GM12891 (cell line): ENCODE results near the gene LIMS1.

Experiments
- DNase-seq: peaks from one replicate; pipeline ENCODE4 v3.0.0; 2011; ENCODE audit warnings: low spot score; ENCODE audit not compliant: insufficient read length
- FAIRE-seq: peaks from 2 replicates; lab custom pipeline; 2011; peaks lifted over from hg19 to GRCh38; lab: Jason Lieb, UNC
- PAX5 ChIP-seq: IDR thresholded peaks from 2 replicates; pipeline ENCODE4 v1.6.1; 2011; ENCODE audit warnings: low read length, moderate library complexity, mild to moderate bottlenecking; ENCODE audit not compliant: insufficient read depth, severe bottlenecking
- POLR2A ChIP-seq: IDR thresholded peaks from 2 replicates; pipeline ENCODE4 v1.6.1; 2011; ENCODE audit warnings: low read depth, low read length, control low read depth
- POLR2AphosphoS5 ChIP-seq: IDR thresholded peaks from 2 replicates; pipeline ENCODE4 v1.6.1; 2011; ENCODE audit warnings: low read depth, low read length, control low read depth
- POU2F2 ChIP-seq: IDR thresholded peaks from 2 replicates; pipeline ENCODE4 v1.6.1; 2011; ENCODE audit warnings: low read depth, mild to moderate bottlenecking, control low read depth, low read length, moderate library complexity
- SPI1 ChIP-seq: IDR thresholded peaks from 2 replicates; pipeline ENCODE4 v1.6.1; 2011; ENCODE audit warnings: low read depth, low read length, control low read depth
- TAF1 ChIP-seq: IDR thresholded peaks from 2 replicates; pipeline ENCODE4 v1.6.1; 2011; ENCODE audit warnings: low read depth, low read length, control low read depth

The LIMS1 gene

DNA sequence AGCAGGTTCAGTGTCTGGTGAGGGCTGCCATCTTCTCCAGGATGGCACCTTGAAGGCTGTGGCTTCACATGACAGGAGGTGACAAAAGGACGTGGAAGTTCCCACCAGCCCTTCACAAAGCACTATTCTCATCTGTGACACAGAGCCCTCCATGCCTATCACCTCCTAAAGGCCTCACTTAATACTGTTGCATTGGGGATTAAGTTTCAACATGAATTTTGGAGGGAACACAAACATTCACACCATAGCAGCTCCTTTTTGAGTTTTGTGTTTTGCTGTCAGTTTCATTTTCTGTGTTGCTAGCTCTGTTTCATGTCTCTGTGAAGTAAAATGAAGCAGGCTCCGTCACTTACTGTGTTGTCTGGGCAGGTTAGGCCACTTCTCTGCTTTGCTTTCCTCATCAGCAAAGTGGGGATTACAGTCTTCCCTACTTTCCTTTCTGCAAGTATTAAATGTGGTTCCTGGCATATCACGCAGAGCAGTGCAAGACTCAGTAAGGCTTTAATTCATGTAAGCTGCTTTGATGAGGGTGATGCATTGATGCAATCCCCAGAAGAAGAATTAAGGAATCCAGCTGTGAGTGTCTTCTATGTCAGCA lies 31.6 kb downstream of the LIMS1 start:
- FAIRE-seq (peak; percentile 33), DNase-seq (no peak)
- no peak for TF ChIP-seq SPI1
- TF ChIP-seq TAF1, result no peak
- TF ChIP-seq PAX5, result no peak
- no peak for TF ChIP-seq POU2F2
- TF ChIP-seq POLR2AphosphoS5, result no peak
- no peak for TF ChIP-seq POLR2A

DNA sequence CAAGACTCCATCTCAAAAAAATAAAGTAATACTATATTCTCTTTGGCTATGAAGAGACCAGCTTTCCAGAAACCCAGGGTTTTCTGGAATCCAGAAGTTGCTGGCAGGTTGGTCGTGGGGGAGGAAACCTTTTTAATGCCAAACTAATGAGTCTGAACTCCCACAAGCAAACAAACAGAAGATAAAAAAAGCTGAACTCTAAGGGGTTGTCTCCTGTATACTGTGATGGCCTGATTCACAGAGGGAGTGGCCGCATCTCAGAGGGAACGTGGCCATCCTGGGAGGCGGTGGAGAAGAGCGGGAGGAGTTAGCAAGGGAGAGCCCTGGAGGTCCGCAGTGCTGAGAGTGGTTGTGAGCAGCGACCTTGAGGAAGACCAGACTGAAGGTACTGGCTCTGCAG lies 36.1 kb downstream of the LIMS1 start:
- FAIRE-seq, result no peak

DNA sequence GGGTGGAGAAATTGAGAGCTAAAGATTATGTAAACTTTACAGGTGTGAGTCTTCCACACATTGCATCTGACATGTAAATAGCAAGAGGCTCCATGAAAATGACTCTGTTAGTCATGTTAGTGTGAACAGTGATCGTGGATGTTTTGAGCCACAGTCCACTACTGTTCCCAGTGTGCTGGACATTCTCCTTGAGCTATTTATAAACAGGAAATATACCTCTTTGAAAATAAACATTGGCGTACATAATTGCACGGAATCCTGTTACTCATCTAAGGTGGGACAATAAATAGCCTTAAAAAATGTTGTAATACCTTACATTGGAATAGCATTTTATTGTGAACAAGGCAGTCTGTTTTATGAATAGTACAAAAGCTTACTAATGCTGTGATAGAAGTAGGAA lies 37.0 kb downstream of the LIMS1 start:
- no peak for TF ChIP-seq POU2F2
- no peak for TF ChIP-seq POLR2AphosphoS5
- no peak for TF ChIP-seq PAX5
- TF ChIP-seq SPI1, result no peak
- no peak for TF ChIP-seq POLR2A
- no peak for TF ChIP-seq TAF1
- DNase-seq (no peak), FAIRE-seq (no peak)

More for the DNA sequence above, 36.1 kb downstream of the LIMS1 start:
- TF ChIP-seq PAX5 (no peak), TAF1 (no peak), SPI1 (no peak), POLR2AphosphoS5 (no peak), POU2F2 (no peak), POLR2A (no peak)
- no peak for DNase-seq

DNA sequence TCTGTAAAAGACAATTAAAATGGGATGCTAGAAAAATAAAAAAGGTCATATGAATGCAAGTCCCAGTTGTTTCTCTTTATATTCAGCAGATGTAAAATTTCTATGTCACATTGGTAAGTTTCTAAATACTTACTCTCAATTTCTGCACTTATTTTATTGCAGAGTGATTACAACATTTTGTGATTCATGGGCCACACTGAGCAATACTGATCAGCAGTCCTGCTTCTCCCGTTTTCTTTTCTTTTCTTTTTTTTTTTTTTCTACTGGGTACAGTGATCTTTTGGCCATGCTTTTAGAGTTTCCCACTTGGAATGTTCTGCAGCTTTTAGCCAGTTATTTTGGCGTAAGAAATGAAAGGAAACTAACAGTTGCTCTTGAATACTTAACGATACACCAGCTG lies 38.8 kb downstream of the LIMS1 start:
- no peak for DNase-seq
- no peak for FAIRE-seq
- no peak for TF ChIP-seq POU2F2
- no peak for TF ChIP-seq PAX5
- no peak for TF ChIP-seq TAF1
- TF ChIP-seq POLR2AphosphoS5, result no peak
- TF ChIP-seq SPI1, result no peak
- TF ChIP-seq POLR2A, result no peak

DNA sequence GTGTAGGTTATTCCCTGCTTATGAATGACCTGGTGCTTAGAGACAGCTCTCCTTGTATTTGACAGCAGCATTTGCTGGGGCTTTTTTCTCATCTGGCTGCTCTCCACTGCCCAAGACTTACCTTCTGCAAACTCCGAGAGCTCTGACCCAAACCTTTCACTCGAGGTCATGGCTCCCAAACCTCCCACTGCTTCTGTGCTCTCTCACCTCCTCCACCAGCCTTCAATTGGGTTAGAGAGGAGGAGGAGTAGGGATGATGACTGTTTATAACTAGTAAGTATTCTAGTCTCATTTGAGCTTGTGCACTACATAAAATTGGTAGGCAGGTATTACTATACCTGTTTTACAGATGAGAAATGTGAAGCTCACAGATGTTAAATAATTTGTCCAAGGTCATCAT lies 40.1 kb downstream of the LIMS1 start:
- TF ChIP-seq POLR2AphosphoS5 (no peak), POU2F2 (no peak), POLR2A (no peak), TAF1 (no peak), SPI1 (no peak), PAX5 (no peak)
- DNase-seq (no peak), FAIRE-seq (no peak)

DNA sequence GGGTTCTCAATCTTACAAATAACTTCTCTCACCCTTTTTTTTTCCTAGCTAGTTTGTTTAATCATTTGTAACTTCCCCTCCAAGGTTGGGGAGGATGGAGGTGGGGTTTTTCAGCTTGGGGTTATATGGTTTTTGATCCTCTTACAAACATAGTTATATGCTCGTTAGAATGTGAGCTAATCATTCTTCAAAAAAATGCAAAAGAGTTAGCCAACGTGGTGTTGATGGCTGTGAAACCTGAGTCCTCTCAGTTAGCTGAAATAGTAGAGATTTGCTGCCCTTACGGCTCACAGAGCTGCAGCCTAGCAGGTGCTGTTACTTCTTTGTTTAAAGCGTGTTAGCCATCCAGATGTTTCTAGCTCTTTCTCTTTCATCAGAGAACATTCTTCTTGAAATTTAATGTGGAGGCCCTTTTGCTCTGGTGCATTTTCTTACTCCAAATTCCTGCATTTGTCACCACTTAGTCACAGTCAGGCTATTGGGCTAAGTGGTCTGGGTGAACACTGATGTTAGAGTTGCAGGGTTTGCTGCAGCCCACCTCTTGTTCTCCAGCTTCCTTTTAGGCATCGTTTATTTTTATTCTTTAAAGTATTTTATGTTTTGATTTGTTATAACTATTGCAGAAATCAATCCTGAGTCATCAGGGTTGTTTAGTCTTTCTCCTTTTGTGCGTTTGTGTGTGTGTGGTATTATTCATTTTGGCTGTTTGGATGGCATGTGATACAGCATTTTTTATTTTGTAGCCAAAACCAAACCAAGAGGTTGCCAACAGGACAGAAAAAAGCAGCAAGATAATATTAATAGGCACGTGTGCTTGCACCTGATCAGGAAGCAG lies 41.1 kb downstream of the LIMS1 start:
- FAIRE-seq (peak; percentile 5), DNase-seq (no peak)
- TF ChIP-seq PAX5 (no peak), POU2F2 (no peak), TAF1 (no peak), POLR2AphosphoS5 (no peak), POLR2A (no peak), SPI1 (no peak)

DNA sequence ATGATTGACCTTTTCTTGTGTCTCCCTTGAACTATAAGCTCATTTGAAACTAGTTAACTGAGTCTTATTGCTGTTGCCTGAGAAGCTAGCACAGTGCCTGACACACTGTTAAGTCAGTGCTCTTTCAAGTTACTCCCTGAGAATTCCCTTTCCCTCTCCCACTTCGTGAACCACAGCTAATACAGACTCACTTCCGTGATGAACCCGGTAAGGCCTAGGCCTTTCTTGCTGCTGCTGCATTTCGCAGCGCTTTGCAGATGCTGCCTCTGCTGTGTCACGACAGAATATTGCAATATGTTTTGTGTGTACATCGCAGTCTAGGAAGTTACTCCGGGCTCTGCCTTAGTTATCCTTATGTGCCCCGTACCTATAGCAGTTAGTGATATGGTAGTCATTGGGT lies 42.8 kb downstream of the LIMS1 start:
- FAIRE-seq, result no peak
- no peak for DNase-seq
- TF ChIP-seq SPI1 (no peak), PAX5 (no peak), TAF1 (no peak), POLR2A (no peak), POU2F2 (no peak), POLR2AphosphoS5 (no peak)

DNA sequence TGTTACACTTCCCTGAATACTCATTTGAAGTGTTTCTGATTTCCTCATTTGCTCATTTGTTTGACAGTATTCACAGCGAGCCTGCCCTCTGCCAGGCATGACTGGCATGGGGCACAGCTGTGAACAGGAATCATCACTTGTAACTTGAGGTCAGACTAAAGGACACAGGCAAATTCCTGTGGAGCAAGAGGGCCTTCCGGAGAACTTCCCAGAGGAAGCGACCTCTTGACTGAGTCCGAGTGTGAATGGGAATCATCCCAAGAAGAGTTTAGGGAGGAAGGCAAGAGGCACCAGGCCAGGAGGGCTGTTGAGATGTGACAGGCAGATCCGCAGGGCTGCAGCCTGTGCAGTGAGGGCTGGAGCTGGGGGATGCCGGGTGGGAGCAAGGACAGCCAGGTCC lies 45.4 kb downstream of the LIMS1 start:
- FAIRE-seq, result no peak
- DNase-seq, result no peak

DNA sequence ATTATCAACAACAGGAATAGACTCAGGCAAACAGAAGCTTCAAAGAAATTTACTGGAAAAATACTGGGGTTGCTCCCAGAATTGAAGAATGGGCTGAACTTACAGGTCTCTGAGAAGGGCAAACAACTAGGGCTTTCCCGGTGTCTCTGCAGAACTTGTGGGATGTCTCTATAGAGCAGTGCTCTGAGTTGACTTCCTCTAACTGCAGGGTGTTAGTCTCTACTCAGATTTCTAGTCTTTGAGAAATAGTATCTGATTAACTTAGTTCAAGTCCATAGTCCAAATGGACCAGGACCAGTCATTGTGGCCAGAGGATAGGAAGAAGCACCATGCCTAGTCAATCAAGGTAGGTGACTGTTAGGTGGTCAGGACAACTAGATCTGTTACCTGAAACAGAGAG lies 45.8 kb downstream of the LIMS1 start:
- TF ChIP-seq SPI1, result peak; percentile 45; the same call in 1 of the 2 replicates
- no peak for TF ChIP-seq TAF1
- FAIRE-seq (peak; percentile 26), DNase-seq (no peak)

More for the DNA sequence above, 45.4 kb downstream of the LIMS1 start:
- TF ChIP-seq POLR2A (no peak), SPI1 (no peak), POLR2AphosphoS5 (no peak), PAX5 (no peak), POU2F2 (no peak), TAF1 (no peak)

DNA sequence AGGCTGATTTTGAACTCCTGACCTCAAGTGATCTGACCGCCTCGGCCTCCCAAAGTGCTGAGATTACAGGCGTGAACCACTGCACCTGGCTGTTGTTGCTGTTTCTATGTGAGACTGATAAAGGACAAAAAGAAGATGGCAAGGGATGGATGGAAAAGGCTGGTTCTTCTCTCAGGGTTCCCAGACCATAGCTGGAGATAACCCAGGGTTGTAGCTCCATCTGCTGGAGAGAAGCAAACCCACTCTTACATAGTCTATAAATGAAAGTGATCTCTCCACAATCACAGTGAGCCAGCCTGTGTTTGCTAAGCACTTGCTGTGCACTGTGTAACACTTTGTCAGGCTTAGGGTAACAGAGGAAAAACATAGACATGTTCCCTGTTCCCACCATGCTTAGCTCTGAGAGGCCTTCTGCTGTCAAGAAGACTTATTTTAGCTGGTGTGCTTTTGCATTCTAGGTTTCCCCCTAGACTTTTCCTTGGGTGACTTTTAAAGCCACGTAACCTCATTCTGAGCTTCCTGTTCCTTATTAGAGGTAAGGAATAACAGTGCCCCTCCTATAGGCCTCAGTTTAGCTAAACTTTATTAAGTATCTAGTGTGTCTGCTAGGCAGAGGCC lies 49.7 kb downstream of the LIMS1 start:
- peak; percentile 78 for FAIRE-seq

More for the DNA sequence above, 49.7 kb downstream of the LIMS1 start:
- TF ChIP-seq POU2F2 (no peak), SPI1 (no peak), POLR2A (no peak), TAF1 (no peak), PAX5 (no peak), POLR2AphosphoS5 (no peak)
- no peak for DNase-seq
